Kidney (tissue), 14 donors: ENCODE results near the gene PKD2L1. TPM values are rescaled to one million over a fixed set of nuclear protein-coding genes. Genes with fewer than 3 reads are reported as not detected.

Source experiments
- DNase-seq, 5 donors: peaks; one replicate each; pipeline ENCODE4 v3.0.0-alpha.2; 2013 to 2020
- FAIRE-seq: peaks from 2 replicates; lab custom pipeline; 2012; peaks lifted over from hg19 to GRCh38; lab: Jason Lieb, UNC
- H3K27ac ChIP-seq, 2 donors: one replicate each; pipeline ENCODE4 v1.7.0; 2013; ENCODE audit warnings: low read depth in 2 of 2, low read length in 2 of 2, inconsistent platforms in 1 of 2
- H3K27me3 ChIP-seq: one replicate; pipeline ENCODE4 v1.7.1; 2013; ENCODE audit warnings: low read length, inconsistent platforms; ENCODE audit not compliant: control insufficient read depth, insufficient read depth
- H3K36me3 ChIP-seq, 3 donors: one replicate each; pipeline versions ENCODE4 v1.7.0 to v1.7.1; 2013; ENCODE audit warnings: low read length in 3 of 3, control low read depth in 1 of 3, inconsistent platforms in 1 of 3; ENCODE audit not compliant: insufficient read depth in 3 of 3, control insufficient read depth in 2 of 3
- H3K4me1 ChIP-seq, 3 donors: one replicate each; pipeline versions ENCODE4 v1.7.0 to v1.7.1; 2013; ENCODE audit warnings: low read length in 3 of 3, inconsistent platforms in 1 of 3, low read depth in 1 of 3; ENCODE audit not compliant: control insufficient read depth in 2 of 3, insufficient read depth in 2 of 3
- H3K4me3 ChIP-seq, 3 donors: one replicate each; pipeline versions ENCODE4 v1.7.0 to v1.8.1; 2013; ENCODE audit warnings: low read length in 3 of 3, control low read depth in 1 of 3, inconsistent platforms in 1 of 3
- H3K9ac ChIP-seq, 3 donors: one replicate each; pipeline versions ENCODE4 v1.7.0 to v1.7.1; 2013; ENCODE audit warnings: low read length in 3 of 3, control low read depth in 1 of 3, inconsistent platforms in 1 of 3
- H3K9me3 ChIP-seq, 3 donors: one replicate each; pipeline versions ENCODE4 v1.7.0 to v1.7.1; 2013; ENCODE audit warnings: low read length in 3 of 3, control low read depth in 1 of 3, inconsistent platforms in 1 of 3; ENCODE audit not compliant: control insufficient read depth in 2 of 3, insufficient read depth in 1 of 3
- CTCF ChIP-seq: IDR thresholded peaks from 3 replicates; pipeline ENCODE4 v1.5.1; 2012; ENCODE audit warnings: mild to moderate bottlenecking, moderate library complexity, borderline replicate concordance; ENCODE audit not compliant: insufficient read depth; ENCODE audit errors: extremely low read depth
- intact Hi-C: fragments of 100-400 bp; cut with DNase I; formaldehyde crosslinking; loops from one replicate; pipeline ENCODE4 v1.11.1; 2022
- polyA plus RNA-seq: library from polyadenylated mRNA; stranded (reverse); fragments of 350-450 nt; fragmentation: Illumina TruSeq; extraction: RNeasy Lipid Tissue Mini Kit (QIAGEN cat#74804); gene quantifications from one replicate; pipeline ENCODE4 v1.2.3, GENCODE V29; 2014; ENCODE audit warnings: low read depth, low replicate concordance; ENCODE audit not compliant: insufficient read depth
- total RNA-seq: library from RNA; stranded (reverse); fragmentation: NEBNext Ultra II Directional; extraction: Animal tissue kit (Norgen Biotek cat#: 25700); gene quantifications from one replicate; pipeline ENCODE4 v1.2.1, GENCODE V29; 2021
- donor health status: control.
- donor health status: control.
- donor health status: control.
- donor health status: control.
- donor health status: control.
- donor health status: DM: yes; HTN: yes; CAD: no.
- donor health status: Normal renal cell carcinoma (clear cell type).

PKD2L1 gene
- total and polyA plus RNA-seq, 2 donors from 2014 or later = 0.17 TPM; not detected in 1

DNA sequence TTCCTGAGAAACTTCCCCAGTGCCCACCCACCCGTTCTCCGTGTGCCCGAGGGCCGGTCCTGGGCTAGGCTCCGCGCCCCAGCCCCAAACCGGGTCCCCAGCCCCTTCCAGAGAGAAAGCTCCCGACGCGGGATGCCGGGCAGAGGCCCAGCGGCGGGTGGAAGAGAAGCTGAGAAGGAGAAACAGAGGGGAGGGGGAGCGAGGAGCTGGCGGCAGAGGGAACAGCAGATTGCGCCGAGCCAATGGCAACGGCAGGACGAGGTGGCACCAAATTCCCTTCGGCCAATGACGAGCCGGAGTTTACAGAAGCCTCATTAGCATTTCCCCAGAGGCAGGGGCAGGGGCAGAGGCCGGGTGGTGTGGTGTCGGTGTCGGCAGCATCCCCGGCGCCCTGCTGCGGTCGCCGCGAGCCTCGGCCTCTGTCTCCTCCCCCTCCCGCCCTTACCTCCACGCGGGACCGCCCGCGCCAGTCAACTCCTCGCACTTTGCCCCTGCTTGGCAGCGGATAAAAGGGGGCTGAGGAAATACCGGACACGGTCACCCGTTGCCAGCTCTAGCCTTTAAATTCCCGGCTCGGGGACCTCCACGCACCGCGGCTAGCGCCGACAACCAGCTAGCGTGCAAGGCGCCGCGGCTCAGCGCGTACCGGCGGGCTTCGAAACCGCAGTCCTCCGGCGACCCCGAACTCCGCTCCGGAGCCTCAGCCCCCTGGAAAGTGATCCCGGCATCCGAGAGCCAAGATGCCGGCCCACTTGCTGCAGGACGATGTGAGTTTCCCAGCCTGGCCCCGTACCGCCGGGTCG lies 16.9 kb upstream of the PKD2L1 start, which contains the start of gene SCD:
TSS of gene SCD (plus strand) at position 469 of the 803 bp plus-strand sequence. CDS start at position 741, 272 bp downstream.
- FAIRE-seq (no peak), DNase-seq (peak; percentile 89 to 95 (median 92))
- H3K9ac ChIP-seq = peak within 1 kb of the TSS; percentile 38 to 51 (median 41)
- no peak for TF ChIP-seq CTCF
- peaks cover 0 to 2% (median 0%) of the 10 kb centered on the region in 3 donors for H3K4me1 ChIP-seq
- H3K4me3 ChIP-seq = peak within 1 kb of the TSS; percentile 55 to 67 (median 62)
- no peaks in the 10 kb centered on the region for H3K27me3 ChIP-seq
- H3K27ac ChIP-seq = no peak within 1 kb of the TSS
- intact Hi-C loops = no loop called here
- no peaks in the 10 kb centered on the region for H3K36me3 ChIP-seq
- H3K9me3 ChIP-seq = no peaks in the 10 kb centered on the region

- no peaks in the 10 kb centered on the region for H3K9me3 ChIP-seq
- no peaks in the 10 kb centered on the region for H3K36me3 ChIP-seq
- no peak overlapping the region for H3K9ac ChIP-seq
- FAIRE-seq (no peak), DNase-seq (peak; percentile 78 to 88 (median 87))
- H3K27me3 ChIP-seq = no peaks in the 10 kb centered on the region
- no peak overlapping the region for H3K27ac ChIP-seq
- H3K4me3 ChIP-seq = peak overlapping the region; percentile 8 to 67 (median 42)
- peaks cover 0 to 2% (median 0%) of the 10 kb centered on the region in 3 donors for H3K4me1 ChIP-seq
- intact Hi-C loops = no loop called here
- TF ChIP-seq CTCF = no peak
Observed at GRCh38 chr10:100346351-100346764, 16.3 kb upstream of the PKD2L1 start.

GRCh38 chr10:100345570-100346330 lies 15.7 kb upstream of the PKD2L1 start:
- FAIRE-seq (no peak), DNase-seq (peak in 1 of 5 donors; percentile 35)
- TF ChIP-seq CTCF = no peak
- H3K27me3 ChIP-seq = no peaks in the 10 kb centered on the region
- H3K27ac ChIP-seq = no peak overlapping the region
- peaks cover 0 to 2% (median 0%) of the 10 kb centered on the region in 3 donors for H3K4me1 ChIP-seq
- intact Hi-C loops = no loop called here
- no peaks in the 10 kb centered on the region for H3K36me3 ChIP-seq
- no peak overlapping the region for H3K9ac ChIP-seq
- peak overlapping the region in 2 of 3 donors; percentile 42 to 67 for H3K4me3 ChIP-seq
- H3K9me3 ChIP-seq = no peaks in the 10 kb centered on the region
